ENCODE measurements around the gene BARD1.

Gene BARD1

GRCh38 chr2:214775971-214776370 lies 33.5 kb downstream of the BARD1 start:
- no peak overlapping the region for H2AFZ ChIP-seq (ENCODE audit: low read depth, low read length)
- no peak overlapping the region for H3K27ac ChIP-seq (ENCODE audit: low read length)
- H3K79me2 ChIP-seq (ENCODE audit: low read length): peaks cover 19% of the 10 kb centered on the region
- H3K4me1 ChIP-seq (ENCODE audit: low read length): no peaks in the 10 kb centered on the region
- H3K4me2 ChIP-seq (ENCODE audit: low read length): no peak overlapping the region
- no peak overlapping the region for H3K4me3 ChIP-seq (ENCODE audit: low read length)
- TF ChIP-seq EZH2phosphoT487 (IDR thresholded peaks at IDR 0.05; ENCODE audit: low read depth) (no peak), CTCF (IDR thresholded peaks at IDR 0.05; ENCODE audit: low read depth, low read length) (no peak)
- H3K36me3 ChIP-seq (replicated peaks; ENCODE audit: low read depth, low read length): peaks cover 58% of the 10 kb centered on the region
- no peaks in the 10 kb centered on the region for H3K27me3 ChIP-seq (ENCODE audit: low read depth, low read length)
- H3K9me3 ChIP-seq (ENCODE audit: insufficient read depth, low read length): no peaks in the 10 kb centered on the region
- H4K20me1 ChIP-seq (ENCODE audit: insufficient read depth, low read length): no peaks in the 10 kb centered on the region
- no peak overlapping the region for H3K9ac ChIP-seq (ENCODE audit: low read length)

GRCh38 chr2:214774108-214774507 lies 35.4 kb downstream of the BARD1 start:
- Histone ChIP-seq H3K9ac (ENCODE audit: low read length) (no peak overlapping the region), H3K27ac (ENCODE audit: low read length) (no peak overlapping the region), H3K4me3 (ENCODE audit: low read length) (no peak overlapping the region), H3K4me1 (ENCODE audit: low read length) (no peaks in the 10 kb centered on the region), H2AFZ (ENCODE audit: low read depth, low read length) (no peak overlapping the region), H3K27me3 (ENCODE audit: low read depth, low read length) (no peaks in the 10 kb centered on the region), H3K4me2 (ENCODE audit: low read length) (no peak overlapping the region), H4K20me1 (ENCODE audit: insufficient read depth, low read length) (no peaks in the 10 kb centered on the region), H3K9me3 (ENCODE audit: insufficient read depth, low read length) (no peaks in the 10 kb centered on the region), H3K36me3 (replicated peaks; ENCODE audit: low read depth, low read length) (peaks cover 44% of the 10 kb centered on the region), H3K79me2 (ENCODE audit: low read length) (peaks cover 11% of the 10 kb centered on the region; the same call in 1 of the 2 replicates)
- no peak for TF ChIP-seq CTCF (IDR thresholded peaks at IDR 0.05; ENCODE audit: low read depth, low read length)
- TF ChIP-seq EZH2phosphoT487 (IDR thresholded peaks at IDR 0.05; ENCODE audit: low read depth): no peak

DNA sequence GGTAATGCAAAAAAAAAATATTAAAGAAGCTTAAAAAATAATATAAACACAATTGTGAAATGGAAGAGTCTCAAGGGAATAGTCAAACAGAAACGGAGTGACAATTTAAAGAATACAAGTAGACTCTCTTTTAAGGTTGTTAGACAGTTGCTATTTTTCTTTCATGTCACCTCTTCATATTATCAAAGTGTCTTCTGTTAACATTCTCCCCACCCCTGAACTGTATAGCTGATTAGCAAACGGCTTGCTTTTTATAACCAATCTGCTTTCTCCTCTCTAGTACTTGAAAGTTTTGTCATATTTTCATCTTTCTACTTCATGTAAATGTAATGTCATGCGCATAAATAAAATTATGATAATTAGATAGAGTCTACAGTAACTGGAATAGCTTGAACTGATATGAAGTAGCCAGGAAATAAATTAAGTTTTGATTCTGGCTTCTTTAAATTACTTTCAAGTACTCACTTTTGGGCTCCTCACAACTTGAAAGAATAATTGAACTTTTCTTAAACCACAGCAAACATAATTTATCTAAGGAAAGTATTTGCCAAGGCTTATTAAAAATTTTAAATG lies 37.0 kb downstream of the BARD1 start:
- Histone ChIP-seq H3K4me3 (ENCODE audit: low read length) (no peak overlapping the region), H3K36me3 (replicated peaks; ENCODE audit: low read depth, low read length) (peaks cover 51% of the 10 kb centered on the region)

GRCh38 chr2:214765180-214765579 lies 44.3 kb downstream of the BARD1 start:
- no peak overlapping the region for H3K4me3 ChIP-seq (ENCODE audit: low read length)
- H3K4me1 ChIP-seq (ENCODE audit: low read length): no peaks in the 10 kb centered on the region
- no peak overlapping the region for H3K9ac ChIP-seq (ENCODE audit: low read length)
- H3K27me3 ChIP-seq (ENCODE audit: low read depth, low read length): no peaks in the 10 kb centered on the region
- H4K20me1 ChIP-seq (ENCODE audit: insufficient read depth, low read length): no peaks in the 10 kb centered on the region
- no peaks in the 10 kb centered on the region for H3K9me3 ChIP-seq (ENCODE audit: insufficient read depth, low read length)
- peaks cover 33% of the 10 kb centered on the region for H3K36me3 ChIP-seq (replicated peaks; ENCODE audit: low read depth, low read length)
- H2AFZ ChIP-seq (ENCODE audit: low read depth, low read length): no peak overlapping the region
- H3K79me2 ChIP-seq (ENCODE audit: low read length): no peaks in the 10 kb centered on the region
- H3K4me2 ChIP-seq (ENCODE audit: low read length): no peak overlapping the region
- no peak for TF ChIP-seq EZH2phosphoT487 (IDR thresholded peaks at IDR 0.05; ENCODE audit: low read depth)
- TF ChIP-seq CTCF (IDR thresholded peaks at IDR 0.05; ENCODE audit: low read depth, low read length): no peak
- H3K27ac ChIP-seq (ENCODE audit: low read length): no peak overlapping the region

More for the DNA sequence above, 37.0 kb downstream of the BARD1 start:
- Histone ChIP-seq H3K27me3 (ENCODE audit: low read depth, low read length) (no peaks in the 10 kb centered on the region), H3K4me2 (ENCODE audit: low read length) (no peak overlapping the region), H3K27ac (ENCODE audit: low read length) (no peak overlapping the region), H3K9ac (ENCODE audit: low read length) (no peak overlapping the region), H3K9me3 (ENCODE audit: insufficient read depth, low read length) (no peaks in the 10 kb centered on the region), H3K79me2 (ENCODE audit: low read length) (peaks cover 7% of the 10 kb centered on the region; the same call in 1 of the 2 replicates), H3K4me1 (ENCODE audit: low read length) (no peaks in the 10 kb centered on the region), H4K20me1 (ENCODE audit: insufficient read depth, low read length) (no peaks in the 10 kb centered on the region), H2AFZ (ENCODE audit: low read depth, low read length) (no peak overlapping the region)
- TF ChIP-seq CTCF (IDR thresholded peaks at IDR 0.05; ENCODE audit: low read depth, low read length): no peak
- TF ChIP-seq EZH2phosphoT487 (IDR thresholded peaks at IDR 0.05; ENCODE audit: low read depth): no peak
